ENCODE data around the gene ADTRP. TPM values are rescaled to one million over a fixed set of nuclear protein-coding genes. Genes with fewer than 3 reads are reported as not detected.
A peak's percentile ranks its signal among the peaks of the same experiment; 100 is the strongest.

The ADTRP gene
- total and polyA plus RNA-seq, 2 donors (not counting 1 experiment from before 2014, with no cell fraction given): 0.23 to 1.7 TPM

- Histone ChIP-seq H3K36me3 (ENCODE audit: control insufficient read depth, insufficient read depth, low read length) (no peaks in the 10 kb centered on the region), H3K79me2 (ENCODE audit: control insufficient read depth, insufficient read depth, low read length) (no peaks in the 10 kb centered on the region), H3K4me1 (ENCODE audit: control insufficient read depth, extremely low read depth, insufficient read depth, low read length) (peaks cover 6% of the 10 kb centered on the region), H3K4me3 (replicated peaks in 1 of 4; ENCODE audit: control extremely low read depth in 1 of 4, insufficient read depth in 1 of 4, low read depth in 3 of 4, low read length in 4 of 4) (no peak overlapping the region), H3K9me3 (ENCODE audit: control insufficient read depth, insufficient read depth, low read depth, low read length) (no peaks in the 10 kb centered on the region), H3K9ac (ENCODE audit: insufficient read depth, low read length) (no peak overlapping the region), H2AFZ (ENCODE audit: low read length) (no peak overlapping the region), H3K27ac (ENCODE audit: insufficient read depth, low read length) (no peak overlapping the region), H4K20me1 (ENCODE audit: control insufficient read depth, extremely low read depth, insufficient read depth, low read length) (no peaks in the 10 kb centered on the region), H3K27me3 (ENCODE audit: control insufficient read depth, insufficient read depth, low read length) (no peaks in the 10 kb centered on the region), H3K4me2 (ENCODE audit: extremely low read depth, insufficient read depth, low read length) (no peak overlapping the region)
- no peak for TF ChIP-seq EZH2 (IDR thresholded peaks at IDR 0.05; ENCODE audit: low read length, missing control alignments)
- TF ChIP-seq CTCF (conservative IDR thresholded peaks at IDR 0.05 in 1 of 2, IDR thresholded peaks at IDR 0.05 in 1 of 2; ENCODE audit: low read depth in 1 of 2, low read length in 2 of 2): no peak
- DNase-seq (ENCODE audit: low read depth in 2 of 2): no peak
Observed at GRCh38 chr6:11683871-11684270, 94.7 kb downstream of the ADTRP start.

- DNase-seq (ENCODE audit: low read depth in 2 of 2): peak; percentile 15 to 16
- Histone ChIP-seq H3K27ac (ENCODE audit: insufficient read depth, low read length) (no peak overlapping the region), H3K27me3 (ENCODE audit: control insufficient read depth, insufficient read depth, low read length) (no peaks in the 10 kb centered on the region), H3K9me3 (ENCODE audit: control insufficient read depth, insufficient read depth, low read depth, low read length) (no peaks in the 10 kb centered on the region), H3K36me3 (ENCODE audit: control insufficient read depth, insufficient read depth, low read length) (no peaks in the 10 kb centered on the region), H3K79me2 (ENCODE audit: control insufficient read depth, insufficient read depth, low read length) (no peaks in the 10 kb centered on the region), H4K20me1 (ENCODE audit: control insufficient read depth, extremely low read depth, insufficient read depth, low read length) (no peaks in the 10 kb centered on the region), H2AFZ (ENCODE audit: low read length) (no peak overlapping the region), H3K9ac (ENCODE audit: insufficient read depth, low read length) (no peak overlapping the region), H3K4me2 (ENCODE audit: extremely low read depth, insufficient read depth, low read length) (no peak overlapping the region), H3K4me3 (replicated peaks in 1 of 4; ENCODE audit: control extremely low read depth in 1 of 4, insufficient read depth in 1 of 4, low read depth in 3 of 4, low read length in 4 of 4) (no peak overlapping the region), H3K4me1 (ENCODE audit: control insufficient read depth, extremely low read depth, insufficient read depth, low read length) (peaks cover 6% of the 10 kb centered on the region)
- TF ChIP-seq CTCF (conservative IDR thresholded peaks at IDR 0.05 in 1 of 2, IDR thresholded peaks at IDR 0.05 in 1 of 2; ENCODE audit: low read depth in 1 of 2, low read length in 2 of 2) (no peak), EZH2 (IDR thresholded peaks at IDR 0.05; ENCODE audit: low read length, missing control alignments) (no peak)
Observed at GRCh38 chr6:11682561-11682975, 96.0 kb downstream of the ADTRP start.

- H3K9me3 ChIP-seq (ENCODE audit: control insufficient read depth, insufficient read depth, low read depth, low read length): no peaks in the 10 kb centered on the region
- H3K4me3 ChIP-seq (replicated peaks in 1 of 4; ENCODE audit: control extremely low read depth in 1 of 4, insufficient read depth in 1 of 4, low read depth in 3 of 4, low read length in 4 of 4): no peak overlapping the region
- TF ChIP-seq CTCF (conservative IDR thresholded peaks at IDR 0.05 in 1 of 2, IDR thresholded peaks at IDR 0.05 in 1 of 2; ENCODE audit: low read depth in 1 of 2, low read length in 2 of 2) (no peak), EZH2 (IDR thresholded peaks at IDR 0.05; ENCODE audit: low read length, missing control alignments) (no peak)
- H3K27me3 ChIP-seq (ENCODE audit: control insufficient read depth, insufficient read depth, low read length): no peaks in the 10 kb centered on the region
- no peak for DNase-seq (ENCODE audit: low read depth in 2 of 2)
- no peaks in the 10 kb centered on the region for H3K36me3 ChIP-seq (ENCODE audit: control insufficient read depth, insufficient read depth, low read length)
- peaks cover 6% of the 10 kb centered on the region for H3K4me1 ChIP-seq (ENCODE audit: control insufficient read depth, extremely low read depth, insufficient read depth, low read length)
- H3K27ac ChIP-seq (ENCODE audit: insufficient read depth, low read length): no peak overlapping the region
- H3K79me2 ChIP-seq (ENCODE audit: control insufficient read depth, insufficient read depth, low read length): no peaks in the 10 kb centered on the region
- H2AFZ ChIP-seq (ENCODE audit: low read length): no peak overlapping the region
- no peak overlapping the region for H3K4me2 ChIP-seq (ENCODE audit: extremely low read depth, insufficient read depth, low read length)
- no peak overlapping the region for H3K9ac ChIP-seq (ENCODE audit: insufficient read depth, low read length)
- H4K20me1 ChIP-seq (ENCODE audit: control insufficient read depth, extremely low read depth, insufficient read depth, low read length): no peaks in the 10 kb centered on the region
Observed at GRCh38 chr6:11681770-11682169, 96.8 kb downstream of the ADTRP start.
